Right lobe of liver (tissue), 4 donors: ENCODE measurements around the gene PDSS1.

Experiments
- POLR2A ChIP-seq: fragments of 450-650 bp; IDR thresholded peaks from one replicate; pipeline ENCODE4 v1.6.1; 2017; ENCODE audit warnings: antibody characterized with exemption, mild to moderate bottlenecking
- TF ChIP-seq, protein P1 (sequence below), 4 donors: fragments of 200-600 bp in 3 of 4; fragments of 450-650 bp in 1 of 4; IDR thresholded peaks; one replicate each; pipeline versions ENCODE4 v1.5.1 to v1.8.0; 2016 to 2022; ENCODE audit warnings: antibody characterized with exemption in 4 of 4, mild to moderate bottlenecking in 2 of 4
- donor health status: DM: no; HTN: no; CAD: no.
- donor health status: DM: no; HTN: no; CAD: no.
- donor health status: DM: no; HTN: yes; CAD: no.

DNA sequence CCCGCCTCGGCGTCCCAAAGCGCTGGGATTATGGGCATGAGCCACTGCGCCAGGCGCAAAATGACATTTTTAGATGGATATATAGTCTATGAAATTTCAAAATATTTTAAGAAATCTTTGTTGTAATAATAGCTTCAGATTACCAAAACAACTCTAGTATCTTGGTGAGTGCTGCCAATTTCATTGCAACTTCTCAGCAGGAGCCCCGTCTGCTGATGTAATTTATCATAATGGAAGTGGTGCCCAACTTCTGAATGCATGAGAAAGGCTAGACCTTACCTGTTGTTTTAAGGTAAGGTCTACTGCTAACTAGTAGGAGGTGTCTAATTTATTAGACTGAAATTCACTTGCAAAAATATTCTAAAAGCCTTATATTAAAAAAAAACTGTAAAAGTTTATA, 20.0 kb downstream of the PDSS1 start:
- TF ChIP-seq POLR2A: no peak
- TF ChIP-seq, protein P1, sequence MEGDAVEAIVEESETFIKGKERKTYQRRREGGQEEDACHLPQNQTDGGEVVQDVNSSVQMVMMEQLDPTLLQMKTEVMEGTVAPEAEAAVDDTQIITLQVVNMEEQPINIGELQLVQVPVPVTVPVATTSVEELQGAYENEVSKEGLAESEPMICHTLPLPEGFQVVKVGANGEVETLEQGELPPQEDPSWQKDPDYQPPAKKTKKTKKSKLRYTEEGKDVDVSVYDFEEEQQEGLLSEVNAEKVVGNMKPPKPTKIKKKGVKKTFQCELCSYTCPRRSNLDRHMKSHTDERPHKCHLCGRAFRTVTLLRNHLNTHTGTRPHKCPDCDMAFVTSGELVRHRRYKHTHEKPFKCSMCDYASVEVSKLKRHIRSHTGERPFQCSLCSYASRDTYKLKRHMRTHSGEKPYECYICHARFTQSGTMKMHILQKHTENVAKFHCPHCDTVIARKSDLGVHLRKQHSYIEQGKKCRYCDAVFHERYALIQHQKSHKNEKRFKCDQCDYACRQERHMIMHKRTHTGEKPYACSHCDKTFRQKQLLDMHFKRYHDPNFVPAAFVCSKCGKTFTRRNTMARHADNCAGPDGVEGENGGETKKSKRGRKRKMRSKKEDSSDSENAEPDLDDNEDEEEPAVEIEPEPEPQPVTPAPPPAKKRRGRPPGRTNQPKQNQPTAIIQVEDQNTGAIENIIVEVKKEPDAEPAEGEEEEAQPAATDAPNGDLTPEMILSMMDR (IDR thresholded peaks at IDR 0.05): no peak
